GM23338 (cell line): ENCODE data around the gene GBE1. TPM values are rescaled to one million over a fixed set of nuclear protein-coding genes. Genes with fewer than 3 reads are reported as not detected.

Source experiments
- ATAC-seq: fragments of 200-7000 bp; cut with Tn5 transposase; 3 replicates; pipeline ENCODE4 v1.9.1; 2020
- DNase-seq: peaks from one replicate; pipeline ENCODE4 v3.0.0-alpha.2; 2015; ENCODE audit warnings: low spot score
- H2AFZ ChIP-seq: fragments of 200-600 bp; sonication (generic); 2 replicates; pipeline ENCODE4 v1.8.0; 2016; ENCODE audit warnings: antibody characterized with exemption, mild to moderate bottlenecking, moderate library complexity
- H3F3A ChIP-seq: fragments of 200-600 bp; sonication (generic); replicated peaks from 2 replicates; pipeline ENCODE4 v1.8.0; 2017; ENCODE audit warnings: antibody characterized with exemption, mixed run types, low read depth
- H3K27ac ChIP-seq: fragments of 200-600 bp; sonication (generic); 2 replicates; pipeline ENCODE4 v1.6.1; 2016; ENCODE audit warnings: low read depth
- H3K27me3 ChIP-seq: fragments of 200-600 bp; sonication (generic); 2 replicates; pipeline ENCODE4 v1.8.0; 2016; ENCODE audit warnings: mild to moderate bottlenecking, mixed run types, moderate library complexity; ENCODE audit not compliant: insufficient read depth
- H3K36me3 ChIP-seq: fragments of 200-600 bp; sonication (generic); 2 replicates; pipeline ENCODE4 v1.8.0; 2016; ENCODE audit warnings: mild to moderate bottlenecking; ENCODE audit not compliant: insufficient read depth
- H3K4me1 ChIP-seq: fragments of 200-600 bp; sonication (generic); 2 replicates; pipeline ENCODE4 v1.8.0; 2016; ENCODE audit warnings: mild to moderate bottlenecking, moderate library complexity; ENCODE audit not compliant: insufficient read depth
- H3K4me2 ChIP-seq: fragments of 200-600 bp; sonication (generic); 2 replicates; pipeline ENCODE4 v1.7.1; 2017; ENCODE audit warnings: mixed run types
- H3K4me3 ChIP-seq: fragments of 200-600 bp; sonication (generic); 2 replicates; pipeline ENCODE4 v1.6.1; 2016; ENCODE audit warnings: mixed run types
- H3K79me2 ChIP-seq: fragments of 200-600 bp; sonication (generic); replicated peaks from 2 replicates; pipeline ENCODE4 v1.8.0; 2017; ENCODE audit warnings: mild to moderate bottlenecking; ENCODE audit not compliant: insufficient read depth
- H3K9me2 ChIP-seq: fragments of 200-600 bp; sonication (generic); 2 replicates; pipeline ENCODE4 v1.8.0; 2017; ENCODE audit not compliant: insufficient read depth
- H4K20me1 ChIP-seq: fragments of 200-600 bp; sonication (generic); replicated peaks from 2 replicates; pipeline ENCODE4 v1.8.0; 2017; ENCODE audit warnings: mild to moderate bottlenecking; ENCODE audit not compliant: insufficient read depth
- H3K27ac Mint-ChIP-seq: 2 replicates; pipeline ENCODE4 v1.8.0; 2020; ENCODE audit warnings: inconsistent platforms, mild to moderate bottlenecking, moderate library complexity, mixed read lengths
- H3K27me3 Mint-ChIP-seq: 3 replicates; pipeline ENCODE4 v1.8.0; 2022; ENCODE audit warnings: low read depth, mild to moderate bottlenecking, moderate library complexity, mixed read lengths, inconsistent platforms; ENCODE audit not compliant: insufficient read depth, poor library complexity
- H3K36me3 Mint-ChIP-seq: 3 replicates; pipeline ENCODE4 v1.8.0; 2021; ENCODE audit warnings: low read depth, mild to moderate bottlenecking, inconsistent platforms, moderate library complexity, mixed read lengths
- H3K4me1 Mint-ChIP-seq: 3 replicates; pipeline ENCODE4 v1.8.0; 2020; ENCODE audit warnings: mild to moderate bottlenecking, inconsistent platforms, mixed read lengths
- H3K4me3 Mint-ChIP-seq: 3 replicates; pipeline ENCODE4 v1.8.0; 2021; ENCODE audit warnings: moderate library complexity, mild to moderate bottlenecking, inconsistent platforms, mixed read lengths
- H3K9me3 Mint-ChIP-seq: 3 replicates; pipeline ENCODE4 v1.8.0; 2020; ENCODE audit warnings: moderate library complexity, mild to moderate bottlenecking, inconsistent platforms, mixed read lengths
- CREB1 ChIP-seq: fragments of 250-450 bp; sonication (Bioruptor Pico); IDR thresholded peaks from 2 replicates; pipeline ENCODE4 v1.5.0; 2020; ENCODE audit warnings: low read depth, mild to moderate bottlenecking, moderate library complexity
- EZH2 ChIP-seq: fragments of 200-600 bp; sonication (generic); IDR thresholded peaks from one replicate; pipeline ENCODE4 v1.8.0; 2017; ENCODE audit warnings: antibody characterized with exemption, mild to moderate bottlenecking, low read depth; ENCODE audit not compliant: unreplicated experiment
- EZH2phosphoT487 ChIP-seq: fragments of 200-600 bp; sonication (generic); IDR thresholded peaks from one replicate; pipeline ENCODE4 v1.8.1; 2018; ENCODE audit warnings: antibody characterized with exemption; ENCODE audit not compliant: unreplicated experiment
- JUNB ChIP-seq: IDR thresholded peaks from one replicate; pipeline ENCODE4 v1.6.1; 2016; ENCODE audit warnings: antibody characterized with exemption; ENCODE audit not compliant: unreplicated experiment
- NANOG ChIP-seq: IDR thresholded peaks from 2 replicates; pipeline ENCODE4 v1.6.1; 2016; ENCODE audit warnings: antibody characterized with exemption, borderline replicate concordance
- POLR2AphosphoS5 ChIP-seq: IDR thresholded peaks from 2 replicates; pipeline ENCODE4 v1.6.1; 2016; ENCODE audit warnings: antibody characterized with exemption, low read depth
- STAT1 ChIP-seq: IDR thresholded peaks from one replicate; pipeline ENCODE4 v1.6.1; 2016; ENCODE audit warnings: antibody characterized with exemption; ENCODE audit not compliant: unreplicated experiment
- ZNF114 ChIP-seq: fragments of 250-450 bp; sonication (Bioruptor Pico); IDR thresholded peaks from 2 replicates; pipeline ENCODE4 v1.5.0; 2020; ENCODE audit warnings: mild to moderate bottlenecking, moderate library complexity
- ZNF331 ChIP-seq: fragments of 250-450 bp; sonication (Bioruptor Pico); IDR thresholded peaks from 2 replicates; pipeline ENCODE4 v1.5.0; 2020; ENCODE audit warnings: low read depth, mild to moderate bottlenecking, moderate library complexity
- polyA plus RNA-seq: library from polyadenylated mRNA; unstranded; fragments of >200 nt; fragmentation: Nextera tagmentation; extraction: Ambion mirVana; gene quantifications from 2 replicates; pipeline ENCODE4 v1.2.1, GENCODE V29; 2016
- total RNA-seq: library from RNA; depleted of rRNA; stranded (reverse); fragments of >200 nt; shearing (Covaris generic); gene quantifications from 2 replicates; pipeline ENCODE4 v1.2.3, GENCODE V29; 2014
- TF ChIP-seq, protein P1 (sequence below): IDR thresholded peaks from one replicate; pipeline ENCODE4 v1.6.1; 2018; ENCODE audit warnings: antibody characterized with exemption; ENCODE audit not compliant: unreplicated experiment
- TF ChIP-seq, protein P2 (sequence below): fragments of 250-450 bp; sonication (Bioruptor Pico); IDR thresholded peaks from 2 replicates; pipeline ENCODE4 v1.5.0; 2020; ENCODE audit warnings: mild to moderate bottlenecking, moderate library complexity
- TF ChIP-seq, protein P3 (sequence below): IDR thresholded peaks from 2 replicates; pipeline ENCODE4 v1.6.1; 2016; ENCODE audit warnings: antibody characterized with exemption
- TF ChIP-seq, protein P4 (sequence below), 2 experiments: fragments of 200-600 bp in 1 of 2; sonication (generic) in 1 of 2; conservative IDR thresholded peaks; 2 replicates each; pipeline versions ENCODE4 v1.5.1 to v1.6.1; 2016 to 2017; ENCODE audit warnings: antibody characterized with exemption in 2 of 2, low read depth in 2 of 2, mild to moderate bottlenecking in 2 of 2, moderate library complexity in 1 of 2

GBE1 gene
- total and polyA plus RNA-seq, 2 experiments from 2014 or later: 6.4 to 12.2 TPM

DNA sequence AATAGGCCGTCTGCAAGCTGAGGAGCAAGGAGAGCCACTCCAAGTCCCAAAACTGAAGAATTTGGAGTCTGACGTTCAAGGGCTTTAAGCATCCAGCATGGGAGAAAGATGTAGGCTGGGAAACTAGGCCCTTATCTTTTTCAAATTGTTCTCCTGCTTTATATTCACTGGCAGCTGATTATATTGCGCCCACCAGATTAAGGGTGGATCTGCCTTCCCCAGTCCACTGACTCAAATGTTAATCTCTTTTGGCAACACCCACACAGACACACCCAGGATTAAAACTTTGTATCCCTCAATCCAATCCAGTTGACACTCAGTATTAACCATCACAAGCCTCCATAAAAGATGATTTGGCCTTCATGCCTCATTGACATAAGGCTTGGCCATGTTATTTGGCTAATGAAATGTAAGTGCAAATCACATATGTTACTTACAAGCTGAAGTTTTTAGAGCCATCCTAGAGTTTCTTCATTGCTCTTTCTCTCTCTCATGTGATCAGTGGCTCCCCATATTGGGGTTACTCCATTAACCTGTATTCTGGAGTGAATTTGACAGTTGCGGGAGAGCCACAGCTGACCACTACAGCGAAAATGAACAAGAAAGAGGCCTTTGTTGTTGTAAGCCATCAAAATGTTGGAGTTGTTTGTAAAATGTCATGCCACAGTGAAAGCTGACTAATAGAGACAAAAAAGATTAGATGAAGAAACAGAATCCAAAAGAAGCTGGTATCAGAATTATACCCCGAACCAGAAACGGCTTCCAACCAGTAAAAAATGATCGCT, 61.7 kb downstream of the GBE1 start:
- TF ChIP-seq CREB1 (CRISPR knock-in tag): no peak
- TF ChIP-seq, protein P1, sequence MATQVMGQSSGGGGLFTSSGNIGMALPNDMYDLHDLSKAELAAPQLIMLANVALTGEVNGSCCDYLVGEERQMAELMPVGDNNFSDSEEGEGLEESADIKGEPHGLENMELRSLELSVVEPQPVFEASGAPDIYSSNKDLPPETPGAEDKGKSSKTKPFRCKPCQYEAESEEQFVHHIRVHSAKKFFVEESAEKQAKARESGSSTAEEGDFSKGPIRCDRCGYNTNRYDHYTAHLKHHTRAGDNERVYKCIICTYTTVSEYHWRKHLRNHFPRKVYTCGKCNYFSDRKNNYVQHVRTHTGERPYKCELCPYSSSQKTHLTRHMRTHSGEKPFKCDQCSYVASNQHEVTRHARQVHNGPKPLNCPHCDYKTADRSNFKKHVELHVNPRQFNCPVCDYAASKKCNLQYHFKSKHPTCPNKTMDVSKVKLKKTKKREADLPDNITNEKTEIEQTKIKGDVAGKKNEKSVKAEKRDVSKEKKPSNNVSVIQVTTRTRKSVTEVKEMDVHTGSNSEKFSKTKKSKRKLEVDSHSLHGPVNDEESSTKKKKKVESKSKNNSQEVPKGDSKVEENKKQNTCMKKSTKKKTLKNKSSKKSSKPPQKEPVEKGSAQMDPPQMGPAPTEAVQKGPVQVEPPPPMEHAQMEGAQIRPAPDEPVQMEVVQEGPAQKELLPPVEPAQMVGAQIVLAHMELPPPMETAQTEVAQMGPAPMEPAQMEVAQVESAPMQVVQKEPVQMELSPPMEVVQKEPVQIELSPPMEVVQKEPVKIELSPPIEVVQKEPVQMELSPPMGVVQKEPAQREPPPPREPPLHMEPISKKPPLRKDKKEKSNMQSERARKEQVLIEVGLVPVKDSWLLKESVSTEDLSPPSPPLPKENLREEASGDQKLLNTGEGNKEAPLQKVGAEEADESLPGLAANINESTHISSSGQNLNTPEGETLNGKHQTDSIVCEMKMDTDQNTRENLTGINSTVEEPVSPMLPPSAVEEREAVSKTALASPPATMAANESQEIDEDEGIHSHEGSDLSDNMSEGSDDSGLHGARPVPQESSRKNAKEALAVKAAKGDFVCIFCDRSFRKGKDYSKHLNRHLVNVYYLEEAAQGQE: no peak
- TF ChIP-seq, protein P2, sequence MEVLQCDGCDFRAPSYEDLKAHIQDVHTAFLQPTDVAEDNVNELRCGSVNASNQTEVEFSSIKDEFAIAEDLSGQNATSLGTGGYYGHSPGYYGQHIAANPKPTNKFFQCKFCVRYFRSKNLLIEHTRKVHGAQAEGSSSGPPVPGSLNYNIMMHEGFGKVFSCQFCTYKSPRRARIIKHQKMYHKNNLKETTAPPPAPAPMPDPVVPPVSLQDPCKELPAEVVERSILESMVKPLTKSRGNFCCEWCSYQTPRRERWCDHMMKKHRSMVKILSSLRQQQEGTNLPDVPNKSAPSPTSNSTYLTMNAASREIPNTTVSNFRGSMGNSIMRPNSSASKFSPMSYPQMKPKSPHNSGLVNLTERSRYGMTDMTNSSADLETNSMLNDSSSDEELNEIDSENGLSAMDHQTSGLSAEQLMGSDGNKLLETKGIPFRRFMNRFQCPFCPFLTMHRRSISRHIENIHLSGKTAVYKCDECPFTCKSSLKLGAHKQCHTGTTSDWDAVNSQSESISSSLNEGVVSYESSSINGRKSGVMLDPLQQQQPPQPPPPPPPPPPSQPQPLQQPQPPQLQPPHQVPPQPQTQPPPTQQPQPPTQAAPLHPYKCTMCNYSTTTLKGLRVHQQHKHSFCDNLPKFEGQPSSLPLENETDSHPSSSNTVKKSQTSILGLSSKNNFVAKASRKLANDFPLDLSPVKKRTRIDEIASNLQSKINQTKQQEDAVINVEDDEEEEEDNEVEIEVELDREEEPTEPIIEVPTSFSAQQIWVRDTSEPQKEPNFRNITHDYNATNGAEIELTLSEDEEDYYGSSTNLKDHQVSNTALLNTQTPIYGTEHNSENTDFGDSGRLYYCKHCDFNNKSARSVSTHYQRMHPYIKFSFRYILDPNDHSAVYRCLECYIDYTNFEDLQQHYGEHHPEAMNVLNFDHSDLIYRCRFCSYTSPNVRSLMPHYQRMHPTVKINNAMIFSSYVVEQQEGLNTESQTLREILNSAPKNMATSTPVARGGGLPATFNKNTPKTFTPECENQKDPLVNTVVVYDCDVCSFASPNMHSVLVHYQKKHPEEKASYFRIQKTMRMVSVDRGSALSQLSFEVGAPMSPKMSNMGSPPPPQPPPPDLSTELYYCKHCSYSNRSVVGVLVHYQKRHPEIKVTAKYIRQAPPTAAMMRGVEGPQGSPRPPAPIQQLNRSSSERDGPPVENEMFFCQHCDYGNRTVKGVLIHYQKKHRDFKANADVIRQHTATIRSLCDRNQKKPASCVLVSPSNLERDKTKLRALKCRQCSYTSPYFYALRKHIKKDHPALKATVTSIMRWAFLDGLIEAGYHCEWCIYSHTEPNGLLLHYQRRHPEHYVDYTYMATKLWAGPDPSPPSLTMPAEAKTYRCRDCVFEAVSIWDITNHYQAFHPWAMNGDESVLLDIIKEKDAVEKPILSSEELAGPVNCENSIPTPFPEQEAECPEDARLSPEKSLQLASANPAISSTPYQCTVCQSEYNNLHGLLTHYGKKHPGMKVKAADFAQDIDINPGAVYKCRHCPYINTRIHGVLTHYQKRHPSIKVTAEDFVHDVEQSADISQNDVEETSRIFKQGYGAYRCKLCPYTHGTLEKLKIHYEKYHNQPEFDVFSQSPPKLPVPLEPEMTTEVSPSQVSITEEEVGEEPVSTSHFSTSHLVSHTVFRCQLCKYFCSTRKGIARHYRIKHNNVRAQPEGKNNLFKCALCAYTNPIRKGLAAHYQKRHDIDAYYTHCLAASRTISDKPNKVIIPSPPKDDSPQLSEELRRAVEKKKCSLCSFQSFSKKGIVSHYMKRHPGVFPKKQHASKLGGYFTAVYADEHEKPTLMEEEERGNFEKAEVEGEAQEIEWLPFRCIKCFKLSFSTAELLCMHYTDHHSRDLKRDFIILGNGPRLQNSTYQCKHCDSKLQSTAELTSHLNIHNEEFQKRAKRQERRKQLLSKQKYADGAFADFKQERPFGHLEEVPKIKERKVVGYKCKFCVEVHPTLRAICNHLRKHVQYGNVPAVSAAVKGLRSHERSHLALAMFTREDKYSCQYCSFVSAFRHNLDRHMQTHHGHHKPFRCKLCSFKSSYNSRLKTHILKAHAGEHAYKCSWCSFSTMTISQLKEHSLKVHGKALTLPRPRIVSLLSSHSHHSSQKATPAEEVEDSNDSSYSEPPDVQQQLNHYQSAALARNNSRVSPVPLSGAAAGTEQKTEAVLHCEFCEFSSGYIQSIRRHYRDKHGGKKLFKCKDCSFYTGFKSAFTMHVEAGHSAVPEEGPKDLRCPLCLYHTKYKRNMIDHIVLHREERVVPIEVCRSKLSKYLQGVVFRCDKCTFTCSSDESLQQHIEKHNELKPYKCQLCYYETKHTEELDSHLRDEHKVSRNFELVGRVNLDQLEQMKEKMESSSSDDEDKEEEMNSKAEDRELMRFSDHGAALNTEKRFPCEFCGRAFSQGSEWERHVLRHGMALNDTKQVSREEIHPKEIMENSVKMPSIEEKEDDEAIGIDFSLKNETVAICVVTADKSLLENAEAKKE (CRISPR knock-in tag): no peak
- no peak for TF ChIP-seq ZNF114
- TF ChIP-seq EZH2: no peak
- TF ChIP-seq POLR2AphosphoS5: no peak
- no peak for TF ChIP-seq ZNF331
- TF ChIP-seq, protein P3, sequence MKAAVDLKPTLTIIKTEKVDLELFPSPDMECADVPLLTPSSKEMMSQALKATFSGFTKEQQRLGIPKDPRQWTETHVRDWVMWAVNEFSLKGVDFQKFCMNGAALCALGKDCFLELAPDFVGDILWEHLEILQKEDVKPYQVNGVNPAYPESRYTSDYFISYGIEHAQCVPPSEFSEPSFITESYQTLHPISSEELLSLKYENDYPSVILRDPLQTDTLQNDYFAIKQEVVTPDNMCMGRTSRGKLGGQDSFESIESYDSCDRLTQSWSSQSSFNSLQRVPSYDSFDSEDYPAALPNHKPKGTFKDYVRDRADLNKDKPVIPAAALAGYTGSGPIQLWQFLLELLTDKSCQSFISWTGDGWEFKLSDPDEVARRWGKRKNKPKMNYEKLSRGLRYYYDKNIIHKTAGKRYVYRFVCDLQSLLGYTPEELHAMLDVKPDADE: no peak
- no peak for TF ChIP-seq JUNB
- TF ChIP-seq NANOG: no peak
- TF ChIP-seq, protein P4, sequence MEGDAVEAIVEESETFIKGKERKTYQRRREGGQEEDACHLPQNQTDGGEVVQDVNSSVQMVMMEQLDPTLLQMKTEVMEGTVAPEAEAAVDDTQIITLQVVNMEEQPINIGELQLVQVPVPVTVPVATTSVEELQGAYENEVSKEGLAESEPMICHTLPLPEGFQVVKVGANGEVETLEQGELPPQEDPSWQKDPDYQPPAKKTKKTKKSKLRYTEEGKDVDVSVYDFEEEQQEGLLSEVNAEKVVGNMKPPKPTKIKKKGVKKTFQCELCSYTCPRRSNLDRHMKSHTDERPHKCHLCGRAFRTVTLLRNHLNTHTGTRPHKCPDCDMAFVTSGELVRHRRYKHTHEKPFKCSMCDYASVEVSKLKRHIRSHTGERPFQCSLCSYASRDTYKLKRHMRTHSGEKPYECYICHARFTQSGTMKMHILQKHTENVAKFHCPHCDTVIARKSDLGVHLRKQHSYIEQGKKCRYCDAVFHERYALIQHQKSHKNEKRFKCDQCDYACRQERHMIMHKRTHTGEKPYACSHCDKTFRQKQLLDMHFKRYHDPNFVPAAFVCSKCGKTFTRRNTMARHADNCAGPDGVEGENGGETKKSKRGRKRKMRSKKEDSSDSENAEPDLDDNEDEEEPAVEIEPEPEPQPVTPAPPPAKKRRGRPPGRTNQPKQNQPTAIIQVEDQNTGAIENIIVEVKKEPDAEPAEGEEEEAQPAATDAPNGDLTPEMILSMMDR (conservative IDR thresholded peaks at IDR 0.05; ENCODE audit: low read depth in 2 of 2): no peak
- TF ChIP-seq STAT1: no peak
- TF ChIP-seq EZH2phosphoT487: no peak
- Mint-ChIP-seq H3K27ac (no peak overlapping the region), H3K4me3 (no peak overlapping the region), H3K9me3 (no peaks in the 10 kb centered on the region), H3K36me3 (no peaks in the 10 kb centered on the region), H3K27me3 (no peaks in the 10 kb centered on the region), H3K4me1 (no peaks in the 10 kb centered on the region)
- Histone ChIP-seq H3K4me2 (no peak overlapping the region), H3K27ac (no peak overlapping the region), H3K4me3 (no peak overlapping the region), H4K20me1 (no peaks in the 10 kb centered on the region), H3K79me2 (no peaks in the 10 kb centered on the region), H2AFZ (no peak overlapping the region), H3K27me3 (no peaks in the 10 kb centered on the region), H3K4me1 (no peaks in the 10 kb centered on the region), H3K36me3 (no peaks in the 10 kb centered on the region), H3K9me2 (no peaks in the 10 kb centered on the region), H3F3A (no peaks in the 10 kb centered on the region)
- ATAC-seq (no peak), DNase-seq (no peak)
